ENCODE measurements around the gene CDK5RAP2.

The CDK5RAP2 gene

GRCh38 chr9:120482424-120483186, 97.4 kb downstream of the CDK5RAP2 start:
- TF ChIP-seq CTCF (IDR thresholded peaks at IDR 0.05; ENCODE audit: borderline replicate concordance, insufficient read depth, low read depth, low read length), result no peak
- H3K4me3 ChIP-seq (ENCODE audit: low read depth, low read length), result no peak overlapping the region

- no peak overlapping the region for H3K4me3 ChIP-seq (ENCODE audit: low read depth, low read length)
Observed at GRCh38 chr9:120481846-120482245, 98.1 kb downstream of the CDK5RAP2 start.

GRCh38 chr9:120481248-120481647, 98.7 kb downstream of the CDK5RAP2 start:
- no peak for TF ChIP-seq CTCF (IDR thresholded peaks at IDR 0.05; ENCODE audit: borderline replicate concordance, insufficient read depth, low read depth, low read length)
- H3K4me3 ChIP-seq (ENCODE audit: low read depth, low read length), result no peak overlapping the region

More at GRCh38 chr9:120481846-120482245, 98.1 kb downstream of the CDK5RAP2 start:
- no peak for TF ChIP-seq CTCF (IDR thresholded peaks at IDR 0.05; ENCODE audit: borderline replicate concordance, insufficient read depth, low read depth, low read length)

GRCh38 chr9:120480707-120481106, 99.3 kb downstream of the CDK5RAP2 start:
- H3K4me3 ChIP-seq (ENCODE audit: low read depth, low read length), result no peak overlapping the region
- no peak for TF ChIP-seq CTCF (IDR thresholded peaks at IDR 0.05; ENCODE audit: borderline replicate concordance, insufficient read depth, low read depth, low read length)

GRCh38 chr9:120478208-120478607, 101.8 kb downstream of the CDK5RAP2 start:
- no peak for TF ChIP-seq CTCF (IDR thresholded peaks at IDR 0.05; ENCODE audit: borderline replicate concordance, insufficient read depth, low read depth, low read length)
- no peak overlapping the region for H3K4me3 ChIP-seq (ENCODE audit: low read depth, low read length)

GRCh38 chr9:120477534-120478001, 102.4 kb downstream of the CDK5RAP2 start:
- H3K4me3 ChIP-seq (ENCODE audit: low read depth, low read length), result no peak overlapping the region
- peak; percentile 76 for TF ChIP-seq CTCF (IDR thresholded peaks at IDR 0.05; ENCODE audit: borderline replicate concordance, insufficient read depth, low read depth, low read length)

- no peak for TF ChIP-seq CTCF (IDR thresholded peaks at IDR 0.05; ENCODE audit: borderline replicate concordance, insufficient read depth, low read depth, low read length)
- H3K4me3 ChIP-seq (ENCODE audit: low read depth, low read length), result no peak overlapping the region
Observed at GRCh38 chr9:120475341-120475740, 104.6 kb downstream of the CDK5RAP2 start.
